ENCODE data around the gene MFAP2.
"Not testable (repeated sequence)": the region's sequence is repeated elsewhere in the genome, so short reads cannot be mapped to it uniquely, and the experiment has no call there.

The MFAP2 gene

GRCh38 chr1:16978567-16979474 is 1.6 kb downstream of the MFAP2 start:
- no peak for DNase-seq

DNA sequence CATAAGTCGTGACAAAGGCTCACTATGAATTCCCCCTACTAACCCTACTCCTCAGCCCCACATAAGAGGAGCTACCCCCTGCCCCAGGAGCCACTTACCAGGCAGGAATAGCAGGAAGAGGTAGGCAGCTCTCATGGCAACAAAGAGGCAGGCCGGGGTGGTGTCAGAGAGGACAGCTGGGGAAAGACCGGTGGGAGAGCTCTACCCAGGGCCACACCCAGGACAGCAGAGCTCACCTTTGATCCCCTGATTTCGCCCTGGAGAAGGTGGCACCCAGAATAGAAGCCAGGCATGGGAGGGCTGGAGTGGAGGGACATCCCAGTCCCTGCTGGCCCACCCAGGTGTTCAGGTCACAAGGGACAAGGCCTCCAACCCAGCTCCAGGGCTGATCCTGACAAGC is 2.3 kb downstream of the MFAP2 start:
- no peak for DNase-seq

DNA sequence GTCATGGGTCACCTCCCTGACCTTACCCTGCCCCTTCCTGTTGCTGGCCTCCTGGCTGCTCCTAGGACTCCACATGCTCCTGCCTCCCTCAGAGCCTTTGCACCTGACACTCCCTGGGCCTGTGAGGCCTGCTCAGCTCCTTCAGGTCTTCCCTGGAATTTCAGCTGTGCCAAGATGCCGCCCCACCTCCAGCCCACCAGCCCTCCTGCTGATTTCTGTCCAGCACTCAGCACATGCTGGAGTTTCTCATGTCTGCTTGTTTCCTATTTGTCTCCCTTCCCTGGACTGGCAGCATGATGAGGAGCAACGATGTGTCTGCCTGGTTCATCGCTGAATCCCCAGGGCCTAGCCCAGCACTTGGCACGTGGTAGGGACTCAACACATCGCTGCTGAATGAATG is 3.0 kb downstream of the MFAP2 start:
- DNase-seq, result no peak

- DNase-seq, result no peak
Observed at GRCh38 chr1:16976966-16977365, 3.5 kb downstream of the MFAP2 start.

- no peak for DNase-seq
Observed at GRCh38 chr1:16975838-16976237, 4.6 kb downstream of the MFAP2 start.

GRCh38 chr1:16975211-16975610 is 5.2 kb downstream of the MFAP2 start:
- no peak for DNase-seq

- no peak for DNase-seq
Observed at GRCh38 chr1:16973215-16973614, 7.2 kb downstream of the MFAP2 start.

GRCh38 chr1:16972189-16972895 is 8.1 kb downstream of the MFAP2 start:
- no peak for DNase-seq

GRCh38 chr1:16971341-16972188 is 8.9 kb downstream of the MFAP2 start:
- no peak for DNase-seq

DNA sequence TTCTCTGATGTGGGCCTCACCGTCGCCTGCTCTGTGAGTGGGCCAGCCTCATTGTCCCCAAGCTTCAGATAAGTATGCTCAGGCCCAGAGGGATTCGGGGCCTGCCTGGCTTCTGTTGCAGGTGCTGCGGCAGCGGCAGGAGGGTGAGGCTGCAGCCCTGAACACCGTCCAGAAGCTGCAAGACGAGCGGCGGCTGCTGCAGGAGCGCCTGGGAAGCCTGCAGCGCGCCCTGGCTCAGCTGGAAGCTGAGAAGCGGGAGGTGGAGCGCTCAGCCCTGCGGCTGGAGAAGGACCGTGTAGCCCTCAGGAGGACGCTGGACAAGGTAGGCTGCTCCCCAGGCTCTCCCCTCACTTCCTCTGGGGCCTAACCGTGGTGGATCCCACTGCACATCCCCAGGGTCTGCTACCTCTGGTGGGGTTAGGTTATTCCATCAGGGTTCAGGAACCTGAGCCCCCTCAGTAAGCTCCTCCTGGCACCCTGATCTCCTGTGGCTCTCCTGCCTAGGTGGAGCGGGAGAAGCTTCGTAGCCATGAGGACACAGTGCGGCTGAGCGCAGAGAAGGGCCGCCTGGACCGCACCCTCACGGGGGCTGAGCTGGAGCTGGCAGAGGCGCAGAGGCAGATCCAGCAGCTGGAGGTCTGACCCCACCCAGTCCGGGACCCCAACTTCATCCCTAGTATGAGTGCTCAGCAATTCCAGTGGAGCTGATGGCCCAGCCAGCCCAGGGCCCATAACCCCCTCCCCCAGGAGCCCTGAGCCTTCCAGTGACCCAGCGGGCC is 10.1 kb downstream of the MFAP2 start:
- no peak for DNase-seq

DNA sequence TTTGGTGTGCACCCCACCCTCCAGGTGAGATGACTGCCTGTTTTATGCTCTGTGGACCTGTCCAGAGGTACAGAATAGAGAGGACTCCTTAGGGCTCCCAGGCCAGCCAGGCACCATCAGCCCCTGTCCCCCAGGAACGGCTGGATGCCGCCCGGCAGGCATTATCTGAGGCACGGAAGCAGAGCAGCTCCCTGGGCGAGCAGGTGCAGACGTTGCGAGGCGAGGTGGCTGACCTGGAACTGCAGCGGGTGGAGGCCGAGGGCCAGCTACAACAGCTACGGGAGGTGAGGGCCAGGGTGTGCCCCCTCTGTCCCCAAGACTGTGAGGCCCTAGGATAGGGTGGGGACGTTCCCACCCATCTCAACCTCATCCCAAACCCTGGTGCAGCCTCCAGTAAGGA is 10.8 kb downstream of the MFAP2 start:
- no peak for DNase-seq

DNA sequence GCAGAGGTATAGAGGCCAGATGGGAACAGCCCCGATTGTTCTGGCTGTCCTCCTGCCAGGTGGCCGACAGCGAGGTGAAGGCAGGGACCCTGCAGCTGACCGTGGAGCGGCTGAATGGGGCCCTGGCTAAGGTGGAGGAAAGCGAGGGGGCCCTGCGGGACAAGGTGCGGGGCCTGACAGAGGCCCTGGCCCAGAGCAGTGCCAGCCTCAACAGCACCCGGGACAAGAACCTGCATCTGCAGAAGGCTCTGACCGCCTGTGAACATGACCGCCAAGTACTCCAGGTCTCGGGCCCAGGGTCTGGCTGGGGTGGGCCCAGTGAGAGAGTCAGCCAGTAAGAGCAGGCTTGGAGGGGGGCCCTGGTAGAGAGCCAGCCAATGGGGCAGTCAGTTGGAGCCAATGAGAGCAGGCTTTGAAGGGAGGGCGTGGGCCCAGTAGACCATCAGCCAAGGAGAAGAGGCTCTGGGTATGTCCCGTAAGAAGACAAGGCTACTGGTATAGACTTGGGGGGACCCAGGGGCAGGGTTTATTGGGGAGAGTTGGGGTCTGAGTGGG is 11.3 kb downstream of the MFAP2 start:
- DNase-seq, result no peak

GRCh38 chr1:16968372-16968771 is 12.0 kb downstream of the MFAP2 start:
- no peak for DNase-seq

DNA sequence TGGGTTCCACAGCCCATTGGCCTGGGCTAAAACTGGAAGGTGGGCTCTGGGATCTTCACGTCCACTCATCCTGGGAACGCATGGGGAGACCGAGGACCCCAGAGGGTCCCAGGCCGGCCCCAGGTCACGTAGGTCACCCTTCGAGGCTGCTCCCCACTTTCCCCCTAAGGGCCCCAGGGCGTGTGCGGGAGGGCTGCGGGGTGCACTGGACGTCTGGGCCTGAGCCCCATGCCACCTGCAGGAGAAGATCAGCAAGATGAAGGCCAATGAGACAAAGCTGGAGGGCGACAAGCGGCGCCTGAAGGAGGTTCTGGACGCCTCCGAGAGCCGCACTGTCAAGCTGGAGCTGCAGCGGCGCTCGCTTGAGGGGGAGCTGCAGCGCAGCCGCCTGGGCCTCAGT is 12.5 kb downstream of the MFAP2 start:
- DNase-seq, result no peak

DNA sequence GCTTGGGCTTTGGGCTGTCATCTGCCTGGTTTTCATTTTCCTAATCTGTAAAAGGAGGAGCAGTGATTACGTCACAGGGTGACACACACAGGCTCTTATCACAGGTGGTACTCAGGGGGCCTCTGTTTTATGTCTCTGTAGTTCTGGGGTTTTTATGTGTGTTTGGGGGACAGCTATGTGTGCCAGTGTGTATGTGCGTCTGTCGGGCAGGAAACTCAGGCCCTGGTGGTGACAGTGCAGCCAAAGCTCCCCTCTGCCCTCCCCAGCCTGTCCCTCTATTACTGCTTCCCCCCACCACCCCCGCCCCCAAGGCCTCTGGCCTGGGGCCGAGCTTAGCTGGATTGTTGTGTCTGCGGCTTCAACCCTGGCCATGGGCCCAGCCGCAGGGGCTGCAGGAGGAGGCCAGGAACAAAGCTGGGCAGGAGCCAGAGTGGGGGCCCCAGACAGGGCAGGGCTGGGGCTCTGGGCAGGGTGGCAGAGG is 13.3 kb downstream of the MFAP2 start:
- DNase-seq, result no peak

- DNase-seq, result no peak
Observed at GRCh38 chr1:16966282-16966681, 14.1 kb downstream of the MFAP2 start.

DNA sequence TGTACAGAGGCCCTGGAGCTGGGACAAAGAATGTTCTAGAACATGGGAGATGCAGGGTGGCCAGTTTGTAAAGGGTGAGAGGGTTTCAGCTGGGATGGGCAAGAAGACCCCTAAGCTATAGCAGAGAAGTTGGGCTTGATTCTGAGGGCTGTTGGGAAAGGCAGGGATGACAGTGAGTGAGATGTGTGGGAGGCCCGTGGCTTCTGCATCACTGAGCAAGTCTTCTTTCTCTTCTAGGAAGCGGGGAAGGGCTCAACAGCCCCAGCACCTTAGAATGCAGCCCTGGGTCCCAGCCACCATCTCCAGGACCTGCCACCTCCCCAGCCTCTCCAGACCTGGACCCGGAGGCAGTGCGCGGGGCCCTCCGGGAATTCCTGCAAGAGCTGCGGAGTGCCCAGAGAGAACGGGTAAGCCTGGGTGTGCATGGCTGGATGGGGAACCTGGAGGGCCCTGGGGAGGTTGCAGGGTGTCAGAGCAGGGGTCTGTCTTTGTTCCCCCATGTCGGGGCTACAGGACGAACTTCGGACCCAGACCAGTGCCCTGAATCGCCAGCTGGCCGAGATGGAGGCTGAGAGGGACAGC is 14.8 kb downstream of the MFAP2 start:
- no peak for DNase-seq

DNA sequence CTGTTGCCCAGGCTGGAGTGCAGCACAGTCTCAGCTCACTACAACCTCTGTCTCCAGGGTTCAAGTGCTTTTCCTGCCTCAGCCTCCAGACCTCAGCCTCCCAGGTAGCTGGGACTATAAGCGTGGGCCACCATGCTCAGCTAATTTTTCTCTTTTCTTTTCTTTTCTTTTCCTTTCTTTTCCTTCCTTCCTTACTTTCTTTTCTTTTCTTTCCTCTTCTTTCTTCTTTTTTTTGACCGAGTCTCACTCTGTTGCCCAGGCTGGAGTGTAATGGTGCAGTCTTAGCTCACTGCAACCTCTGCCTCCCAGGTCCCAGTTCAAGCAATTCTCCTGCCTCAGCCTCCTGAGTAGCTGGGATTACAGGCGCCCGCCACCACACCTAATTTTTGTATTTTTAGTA is 16.3 kb downstream of the MFAP2 start:
- DNase-seq, result not testable (repeated sequence)

DNA sequence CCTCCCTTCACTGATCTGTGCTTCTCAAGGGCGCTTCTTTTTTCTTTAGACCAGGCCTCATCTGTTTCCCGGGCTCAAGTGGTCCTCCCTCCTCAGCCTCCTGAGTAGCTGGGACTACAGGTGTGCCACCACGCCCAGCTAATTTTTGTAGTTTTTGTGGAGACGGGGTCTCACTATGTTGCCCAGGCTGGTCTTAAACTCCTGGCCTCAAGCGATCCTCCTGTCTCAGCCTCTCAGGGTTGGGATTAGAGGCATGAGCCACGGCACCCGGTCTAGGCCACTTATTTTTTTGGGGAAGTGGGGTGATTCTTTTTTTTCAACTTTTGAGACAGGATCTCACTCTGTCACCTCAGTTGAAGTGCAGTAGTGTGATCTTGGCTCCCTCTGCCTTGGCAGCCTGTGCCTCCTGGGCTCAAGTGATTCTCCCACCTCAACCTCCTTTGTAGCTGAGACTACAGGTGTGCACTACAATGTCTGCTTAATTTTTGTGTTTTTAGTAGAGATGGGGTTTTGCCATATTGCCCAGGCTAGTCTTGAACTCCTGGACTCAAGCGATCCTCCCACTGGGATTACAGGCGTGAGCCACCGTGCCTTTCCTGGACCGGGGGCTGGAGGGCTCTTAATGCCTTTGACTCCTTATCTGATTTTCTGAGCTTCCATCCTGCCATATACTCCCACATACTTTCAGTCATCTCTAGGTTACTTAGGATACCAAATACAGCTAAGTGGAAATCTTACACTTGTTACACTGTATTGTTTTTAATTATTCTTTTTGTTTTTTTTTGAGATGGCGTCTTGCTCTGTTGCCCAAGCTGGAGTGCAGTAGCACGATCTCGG is 18.9 kb downstream of the MFAP2 start:
- DNase-seq, result no peak

DNA sequence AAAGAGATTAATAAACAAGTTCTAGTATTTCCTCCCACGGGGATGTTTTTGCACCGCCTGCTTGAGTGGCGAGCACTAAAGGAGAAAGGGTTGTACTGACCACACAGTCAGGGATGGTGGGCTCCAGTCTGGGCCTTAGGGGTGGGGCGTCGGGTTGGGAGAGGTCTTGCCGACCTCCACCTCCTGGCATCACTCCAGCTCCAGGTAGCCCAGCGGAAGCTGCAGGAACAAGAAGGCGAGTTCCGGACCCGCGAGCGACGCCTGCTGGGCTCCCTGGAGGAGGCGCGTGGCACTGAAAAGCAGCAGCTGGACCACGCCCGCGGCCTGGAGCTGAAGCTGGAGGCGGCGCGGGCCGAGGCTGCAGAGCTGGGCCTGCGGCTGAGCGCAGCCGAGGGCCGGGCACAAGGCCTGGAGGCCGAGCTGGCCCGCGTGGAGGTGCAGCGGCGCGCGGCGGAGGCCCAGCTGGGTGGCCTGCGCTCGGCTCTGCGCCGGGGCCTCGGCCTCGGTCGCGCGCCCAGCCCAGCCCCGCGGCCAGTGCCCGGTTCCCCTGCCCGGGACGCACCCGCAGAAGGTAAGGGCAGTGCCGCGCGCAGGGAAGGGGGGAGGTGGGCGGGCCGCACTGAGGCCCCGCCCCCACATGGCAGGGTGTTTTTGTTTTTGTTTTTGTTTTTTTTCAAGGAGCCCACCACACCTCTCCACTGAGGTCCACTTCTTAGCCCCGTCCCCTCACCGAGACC is 19.7 kb downstream of the MFAP2 start:
- peak; percentile 61 to 72 (median 66) for DNase-seq
